ENCODE data around the gene ABCA7. TPM values are rescaled to one million over a fixed set of nuclear protein-coding genes. Genes with fewer than 3 reads are reported as not detected.

ABCA7 gene
- total and polyA plus RNA-seq, 7 experiments from 2014 or later = 6.6 to 323 (median 126) TPM

GRCh38 chr19:996051-996838 is 43.7 kb upstream of the ABCA7 start:
- Histone ChIP-seq H3K4me3 (ENCODE audit: low read length) (no peak overlapping the region), H3K27me3 (ENCODE audit: control insufficient read depth in 2 of 2, insufficient read depth in 2 of 2, low read length in 2 of 2) (peaks cover 2% of the 10 kb centered on the region in 2 donors), H3K27ac (ENCODE audit: low read depth, low read length) (peak overlapping the region; percentile 38), H3K36me3 (ENCODE audit: control insufficient read depth in 2 of 3, insufficient read depth in 3 of 3, low read length in 3 of 3) (peaks cover 0 to 31% (median 0%) of the 10 kb centered on the region in 3 experiments), H3K4me1 (ENCODE audit: control insufficient read depth in 2 of 2, insufficient read depth in 2 of 2, low read length in 2 of 2) (peaks cover 17 to 20% of the 10 kb centered on the region in 2 donors), H3K9me3 (ENCODE audit: control insufficient read depth in 2 of 3, low read length in 3 of 3) (no peaks in the 10 kb centered on the region)
- ChIA-PET CTCF (interaction anchor here (0.6 to 1.7 kb wide), 4 partner anchors 12 to 908 kb away, joined by 3 to 6 read pairs (median 4); partner anchors contain the start of gene WDR18), POLR2A (interaction anchor here (0.7 to 2.8 kb wide), 12 partner anchors 8 to 273 kb away, joined by 3 to 8 read pairs (median 4); partner anchors contain the start of genes CIRBP, CNN2 and WDR18)
- peak; percentile 59 to 93 (median 73) for DNase-seq
- intact Hi-C loops (cut with micrococcal nuclease) = loop anchor here in 1 of 2 donors (1.0 to 5.0 kb wide), 2 partner anchors 70 to 224 kb away; partner anchors contain the start of gene ARID3A
- H3K9me3 Mint-ChIP-seq = peaks cover 0 to 5% (median 0%) of the 10 kb centered on the region in 11 donors
- peak; percentile 84 for ATAC-seq
- H3K36me3 Mint-ChIP-seq = peaks cover 0 to 4% (median 3%) of the 10 kb centered on the region in 5 donors
- H3K27ac Mint-ChIP-seq = peak overlapping the region in 8 of 9 donors; percentile 31 to 96 (median 76)
- peaks cover 7 to 36% (median 16%) of the 10 kb centered on the region in 5 donors for H3K27me3 Mint-ChIP-seq
- H3K4me1 Mint-ChIP-seq = peaks cover 6 to 15% (median 10%) of the 10 kb centered on the region in 7 donors
- H3K4me3 Mint-ChIP-seq = peak overlapping the region; percentile 25 to 82 (median 64)

DNA sequence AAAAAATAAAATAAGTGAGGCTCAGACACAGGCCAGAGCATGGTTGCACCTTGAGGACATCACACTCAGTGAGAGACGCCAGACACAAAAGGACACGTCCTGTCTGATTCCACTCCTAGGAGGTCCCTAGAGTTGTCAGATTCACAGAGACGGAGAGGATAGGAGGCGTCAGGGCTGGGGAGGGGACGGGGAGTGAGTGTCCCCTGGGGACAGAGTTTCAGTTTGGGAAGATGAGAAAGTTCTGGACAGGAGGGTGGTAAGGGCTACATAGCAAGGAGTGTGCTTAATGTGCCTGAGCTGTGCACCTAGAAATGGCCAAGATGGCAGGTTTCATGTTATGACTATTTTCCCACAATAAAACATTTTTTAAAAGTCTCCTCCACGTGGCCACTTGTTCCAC is 41.8 kb upstream of the ABCA7 start:
- DNase-seq = no peak
- ChIA-PET POLR2A (interaction anchor here (2.8 kb wide), 1 partner anchor 29 kb away, joined by 8 read pairs; the partner anchor contains the start of gene CNN2), CTCF (interaction anchor here (1.1 to 1.8 kb wide), 2 partner anchors 9 to 14 kb away, joined by 3 to 6 read pairs; partner anchors contain the start of gene WDR18)
- H3K9me3 Mint-ChIP-seq = peaks cover 0 to 5% (median 0%) of the 10 kb centered on the region in 11 donors
- H3K27ac Mint-ChIP-seq = peak overlapping the region in 2 of 9 donors; percentile 60 to 82
- H3K36me3 Mint-ChIP-seq = peaks cover 0 to 4% (median 0%) of the 10 kb centered on the region in 5 donors
- peaks cover 0 to 18% (median 0%) of the 10 kb centered on the region in 3 experiments for H3K36me3 ChIP-seq (ENCODE audit: control insufficient read depth in 2 of 3, insufficient read depth in 3 of 3, low read length in 3 of 3)
- H3K27me3 ChIP-seq (ENCODE audit: control insufficient read depth in 2 of 2, insufficient read depth in 2 of 2, low read length in 2 of 2) = peaks cover 5 to 6% of the 10 kb centered on the region in 2 donors
- no peaks in the 10 kb centered on the region for H3K9me3 ChIP-seq (ENCODE audit: control insufficient read depth in 2 of 3, low read length in 3 of 3)
- peaks cover 24% of the 10 kb centered on the region in 2 donors for H3K4me1 ChIP-seq (ENCODE audit: control insufficient read depth in 2 of 2, insufficient read depth in 2 of 2, low read length in 2 of 2)
- H3K4me1 Mint-ChIP-seq = peaks cover 6 to 16% (median 11%) of the 10 kb centered on the region in 7 donors
- no peak for ATAC-seq
- intact Hi-C loops (cut with micrococcal nuclease) = loop anchor here in 1 of 2 donors (5.0 kb wide), 1 partner anchor 226 kb away; no protein-coding TSS in a partner anchor
- peaks cover 7 to 44% (median 20%) of the 10 kb centered on the region in 5 donors for H3K27me3 Mint-ChIP-seq
- peak overlapping the region in 2 of 10 donors; percentile 9 to 45 for H3K4me3 Mint-ChIP-seq
- no peak overlapping the region for H3K27ac ChIP-seq (ENCODE audit: low read depth, low read length)
- no peak overlapping the region for H3K4me3 ChIP-seq (ENCODE audit: low read length)

- intact Hi-C loops (cut with micrococcal nuclease) = loop anchor here in 1 of 2 donors (5.0 kb wide), 1 partner anchor 227 kb away; no protein-coding TSS in a partner anchor
- peaks cover 0 to 4% (median 0%) of the 10 kb centered on the region in 5 donors for H3K36me3 Mint-ChIP-seq
- ATAC-seq (no peak), DNase-seq (no peak)
- H3K9me3 Mint-ChIP-seq = peaks cover 0 to 5% (median 0%) of the 10 kb centered on the region in 11 donors
- H3K4me3 ChIP-seq (ENCODE audit: low read length) = no peak overlapping the region
- H3K27ac ChIP-seq (ENCODE audit: low read depth, low read length) = no peak overlapping the region
- POLR2A ChIA-PET = interaction anchor here (0.7 kb wide), 1 partner anchor 91 kb away, joined by 3 read pairs; no protein-coding TSS in a partner anchor
- H3K4me3 Mint-ChIP-seq = peak overlapping the region in 9 of 10 donors; percentile 27 to 83 (median 56)
- peaks cover 24% of the 10 kb centered on the region in 2 donors for H3K4me1 ChIP-seq (ENCODE audit: control insufficient read depth in 2 of 2, insufficient read depth in 2 of 2, low read length in 2 of 2)
- H3K36me3 ChIP-seq (ENCODE audit: control insufficient read depth in 2 of 3, insufficient read depth in 3 of 3, low read length in 3 of 3) = peaks cover 0 to 5% (median 0%) of the 10 kb centered on the region in 3 experiments
- H3K27me3 Mint-ChIP-seq = peaks cover 7 to 44% (median 20%) of the 10 kb centered on the region in 5 donors
- CTCF ChIA-PET = interaction anchor here (0.5 to 1.8 kb wide), 4 partner anchors 15 to 91 kb away, joined by 3 to 6 read pairs (median 3); partner anchors contain the start of gene WDR18
- H3K27ac Mint-ChIP-seq = peak overlapping the region in 4 of 9 donors; percentile 52 to 72 (median 61)
- peaks cover 5 to 6% of the 10 kb centered on the region in 2 donors for H3K27me3 ChIP-seq (ENCODE audit: control insufficient read depth in 2 of 2, insufficient read depth in 2 of 2, low read length in 2 of 2)
- peaks cover 6 to 16% (median 11%) of the 10 kb centered on the region in 7 donors for H3K4me1 Mint-ChIP-seq
- H3K9me3 ChIP-seq (ENCODE audit: control insufficient read depth in 2 of 3, low read length in 3 of 3) = no peaks in the 10 kb centered on the region
Measured at GRCh38 chr19:999379-999719, 40.6 kb upstream of the ABCA7 start.

- ChIA-PET POLR2A (no interaction called here), CTCF (no interaction called here)
- H3K27me3 Mint-ChIP-seq = peaks cover 7 to 44% (median 20%) of the 10 kb centered on the region in 5 donors
- Histone ChIP-seq H3K4me3 (ENCODE audit: low read length) (no peak within 1 kb of the TSS), H3K27ac (ENCODE audit: low read depth, low read length) (no peak within 1 kb of the TSS), H3K27me3 (ENCODE audit: control insufficient read depth in 2 of 2, insufficient read depth in 2 of 2, low read length in 2 of 2) (peaks cover 5 to 6% of the 10 kb centered on the region in 2 donors), H3K4me1 (ENCODE audit: control insufficient read depth in 2 of 2, insufficient read depth in 2 of 2, low read length in 2 of 2) (peaks cover 24% of the 10 kb centered on the region in 2 donors), H3K9me3 (ENCODE audit: control insufficient read depth in 2 of 3, low read length in 3 of 3) (no peaks in the 10 kb centered on the region), H3K36me3 (ENCODE audit: control insufficient read depth in 2 of 3, insufficient read depth in 3 of 3, low read length in 3 of 3) (no peaks in the 10 kb centered on the region)
- peak; percentile 34 for ATAC-seq
- H3K9me3 Mint-ChIP-seq = peaks cover 0 to 5% (median 0%) of the 10 kb centered on the region in 11 donors
- peaks cover 0 to 4% (median 0%) of the 10 kb centered on the region in 5 donors for H3K36me3 Mint-ChIP-seq
- peak in 8 of 9 donors; percentile 29 to 69 (median 45) for DNase-seq
- H3K4me1 Mint-ChIP-seq = peaks cover 6 to 16% (median 11%) of the 10 kb centered on the region in 7 donors
- intact Hi-C loops (cut with micrococcal nuclease) = loop anchor here in 1 of 2 donors (2.0 kb wide), 1 partner anchor 39 kb away; no protein-coding TSS in a partner anchor
- H3K27ac Mint-ChIP-seq = peak within 1 kb of the TSS in 4 of 9 donors; percentile 52 to 72 (median 61)
- H3K4me3 Mint-ChIP-seq = peak within 1 kb of the TSS in 9 of 10 donors; percentile 27 to 83 (median 56)
Measured at GRCh38 chr19:1000095-1000494, 39.8 kb upstream of the ABCA7 start, which contains the start of gene GRIN3B. TSS of gene GRIN3B (plus strand) at chr19:1000419. CDS start at chr19:1000438, 19 bp downstream.

DNA sequence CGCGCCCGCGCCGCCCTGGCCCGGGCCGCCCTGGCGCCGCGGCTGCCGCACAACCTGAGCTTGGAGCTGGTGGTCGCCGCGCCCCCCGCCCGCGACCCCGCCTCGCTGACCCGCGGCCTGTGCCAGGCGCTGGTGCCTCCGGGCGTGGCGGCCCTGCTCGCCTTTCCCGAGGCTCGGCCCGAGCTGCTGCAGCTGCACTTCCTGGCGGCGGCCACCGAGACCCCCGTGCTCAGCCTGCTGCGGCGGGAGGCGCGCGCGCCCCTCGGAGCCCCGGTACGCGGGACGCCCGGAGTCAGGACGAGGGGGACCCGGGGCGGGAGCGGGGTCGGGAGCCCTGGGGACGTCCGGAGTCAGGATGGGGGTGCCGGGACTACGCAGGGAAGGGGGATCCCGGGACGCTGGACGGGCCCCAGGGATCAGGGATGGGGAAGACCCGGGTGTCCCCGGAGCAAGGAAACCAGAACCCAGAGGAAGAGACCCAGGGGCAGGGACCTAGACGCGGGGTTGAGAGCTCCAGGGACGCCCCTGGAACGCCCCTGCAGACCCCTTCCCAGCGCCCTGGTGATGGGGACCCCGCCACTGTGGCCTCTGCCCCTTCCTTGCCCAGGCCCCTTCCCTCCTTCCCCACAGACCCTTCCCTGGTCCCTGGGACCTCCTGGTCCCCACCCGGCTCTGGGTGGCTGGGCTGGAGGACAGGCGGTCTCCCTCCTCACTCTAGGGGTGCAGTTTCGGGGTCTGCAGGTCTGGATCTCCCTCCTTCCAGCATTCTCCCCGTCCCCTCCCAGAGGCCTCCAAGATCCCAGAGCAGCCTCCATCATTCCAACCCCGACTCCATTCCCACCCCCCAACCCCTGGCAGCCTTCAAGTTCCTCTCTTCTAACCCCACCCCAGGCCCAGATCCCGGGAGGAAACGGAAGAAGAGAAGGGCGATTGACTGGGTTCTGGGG is 39.0 kb upstream of the ABCA7 start:
- peaks cover 19 to 24% of the 10 kb centered on the region in 2 donors for H3K4me1 ChIP-seq (ENCODE audit: control insufficient read depth in 2 of 2, insufficient read depth in 2 of 2, low read length in 2 of 2)
- ChIA-PET POLR2A (no interaction called here), CTCF (interaction anchor here (0.8 to 1.1 kb wide), 3 partner anchors 12 to 152 kb away, joined by 3 to 4 read pairs (median 3); no protein-coding TSS in a partner anchor)
- no peak for DNase-seq
- H3K4me3 ChIP-seq (ENCODE audit: low read length) = no peak overlapping the region
- H3K4me3 Mint-ChIP-seq = peak overlapping the region in 5 of 10 donors; percentile 21 to 75 (median 45)
- peaks cover 6 to 16% (median 12%) of the 10 kb centered on the region in 7 donors for H3K4me1 Mint-ChIP-seq
- H3K9me3 ChIP-seq (ENCODE audit: control insufficient read depth in 2 of 3, low read length in 3 of 3) = no peaks in the 10 kb centered on the region
- H3K27me3 Mint-ChIP-seq = peaks cover 7 to 44% (median 20%) of the 10 kb centered on the region in 5 donors
- no peaks in the 10 kb centered on the region for H3K36me3 ChIP-seq (ENCODE audit: control insufficient read depth in 2 of 3, insufficient read depth in 3 of 3, low read length in 3 of 3)
- peaks cover 0 to 4% (median 0%) of the 10 kb centered on the region in 5 donors for H3K36me3 Mint-ChIP-seq
- peaks cover 0 to 5% (median 0%) of the 10 kb centered on the region in 11 donors for H3K9me3 Mint-ChIP-seq
- intact Hi-C loops (cut with micrococcal nuclease) = loop anchor here (1.0 to 2.0 kb wide), 4 partner anchors 17 to 144 kb away; partner anchors contain the start of gene WDR18 (in 1 of the 2)
- no peak for ATAC-seq
- peaks cover 5 to 6% of the 10 kb centered on the region in 2 donors for H3K27me3 ChIP-seq (ENCODE audit: control insufficient read depth in 2 of 2, insufficient read depth in 2 of 2, low read length in 2 of 2)
- peak overlapping the region in 2 of 9 donors; percentile 24 to 25 for H3K27ac Mint-ChIP-seq
- H3K27ac ChIP-seq (ENCODE audit: low read depth, low read length) = no peak overlapping the region
